GM11168 (cell line): ENCODE results near the gene KDELR3.

Experiments used
- in situ Hi-C: fragments of 300-500 bp; cut with MboI; formaldehyde crosslinking; loops from one replicate; pipeline ENCODE4 v1.12.0; 2022; ENCODE audit warnings: low sequenced_read_pairs; ENCODE audit not compliant: unreplicated experiment

KDELR3 gene

GRCh38 chr22:38467904-38468442 is at the start of gene KDELR3:
TSS of gene KDELR3 (plus strand) at chr22:38468096. CDS start at chr22:38468234, 138 bp downstream.
- in situ Hi-C loops, result no loop called here

- in situ Hi-C loops, result no loop called here
These were observed 49.3 kb upstream of the KDELR3 start for GRCh38 chr22:38418589-38418988.

- in situ Hi-C loops, result no loop called here
These were observed 48.6 kb upstream of the KDELR3 start for GRCh38 chr22:38419121-38419857.

GRCh38 chr22:38419858-38420160 is 48.1 kb upstream of the KDELR3 start:
- in situ Hi-C loops, result no loop called here

GRCh38 chr22:38420734-38421133 is 47.2 kb upstream of the KDELR3 start:
- in situ Hi-C loops, result no loop called here

- in situ Hi-C loops, result no loop called here
These were observed 45.0 kb upstream of the KDELR3 start for GRCh38 chr22:38422611-38423511.

DNA sequence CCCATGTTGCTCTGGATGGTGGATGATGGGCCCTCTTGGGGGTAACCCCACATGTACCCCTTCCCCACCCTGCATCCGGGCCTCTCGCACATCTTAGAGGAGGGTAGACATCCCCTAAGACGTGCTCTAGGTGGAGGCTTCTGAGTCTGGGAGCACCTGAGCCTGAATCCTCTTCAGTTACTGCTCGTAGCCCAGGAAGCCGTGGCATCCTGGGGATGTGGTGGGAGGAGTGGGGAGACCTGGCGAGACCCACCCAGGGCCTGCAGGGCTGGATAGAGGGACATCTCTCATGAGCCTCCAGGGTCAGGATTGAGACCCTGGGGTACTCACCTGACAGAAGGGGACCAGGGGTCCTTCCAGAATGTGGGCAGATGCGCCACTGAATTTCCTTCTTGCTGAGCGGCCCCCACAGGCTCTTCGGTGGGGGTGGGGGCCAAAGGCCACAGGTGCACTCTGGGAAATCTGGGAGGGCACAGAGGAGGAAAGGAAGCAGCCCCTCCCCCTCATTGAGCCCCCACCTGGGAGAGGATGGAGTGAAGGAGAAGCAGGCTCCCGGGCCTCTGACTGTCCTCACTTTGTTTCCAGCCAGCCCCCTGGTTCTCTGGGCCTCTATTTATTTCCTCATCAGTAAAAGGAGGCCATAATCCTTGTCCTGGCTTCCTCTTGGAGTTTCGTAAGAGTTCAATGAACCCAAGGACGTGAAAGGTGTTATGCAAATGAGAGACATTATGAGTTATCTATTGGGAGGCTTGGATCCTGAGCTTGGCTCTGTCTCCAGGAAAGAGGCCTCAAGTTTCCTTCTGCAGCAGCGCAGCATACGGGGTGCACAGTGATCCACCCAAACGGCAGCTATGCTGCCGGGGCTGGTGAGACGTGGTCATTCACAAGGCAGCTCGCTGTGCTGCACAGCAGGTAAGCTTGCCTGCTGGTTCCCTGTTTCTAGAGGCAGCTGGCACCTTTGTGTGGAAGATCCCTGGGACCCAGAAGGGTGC is 44.1 kb upstream of the KDELR3 start:
- in situ Hi-C loops, result no loop called here

DNA sequence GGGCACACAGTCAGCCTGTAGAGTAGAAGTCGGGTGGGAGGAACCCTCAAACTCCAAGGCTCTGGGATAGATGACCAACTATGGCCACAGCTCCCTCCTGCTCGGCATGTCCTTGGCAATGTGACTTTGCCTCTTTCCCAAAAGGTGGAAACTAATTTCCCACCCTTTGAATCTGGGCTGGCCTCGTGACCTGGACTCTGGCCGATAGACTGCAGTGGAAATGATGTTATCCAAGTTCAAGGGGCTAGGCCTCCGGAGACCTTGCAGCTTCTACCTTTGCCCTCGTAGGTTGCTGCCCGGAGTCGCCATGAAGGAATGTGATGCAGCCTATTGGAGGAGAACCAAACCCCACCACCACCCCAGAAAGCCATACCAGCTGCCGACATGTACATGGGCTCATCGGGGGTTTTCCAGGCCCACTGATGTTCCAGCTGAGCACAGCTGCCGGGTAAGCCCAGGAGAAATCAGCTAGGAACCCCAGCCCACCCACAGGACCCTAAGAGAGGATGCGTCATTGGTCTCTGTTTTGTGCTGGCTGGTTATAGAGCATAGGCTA is 43.3 kb upstream of the KDELR3 start:
- in situ Hi-C loops, result no loop called here

DNA sequence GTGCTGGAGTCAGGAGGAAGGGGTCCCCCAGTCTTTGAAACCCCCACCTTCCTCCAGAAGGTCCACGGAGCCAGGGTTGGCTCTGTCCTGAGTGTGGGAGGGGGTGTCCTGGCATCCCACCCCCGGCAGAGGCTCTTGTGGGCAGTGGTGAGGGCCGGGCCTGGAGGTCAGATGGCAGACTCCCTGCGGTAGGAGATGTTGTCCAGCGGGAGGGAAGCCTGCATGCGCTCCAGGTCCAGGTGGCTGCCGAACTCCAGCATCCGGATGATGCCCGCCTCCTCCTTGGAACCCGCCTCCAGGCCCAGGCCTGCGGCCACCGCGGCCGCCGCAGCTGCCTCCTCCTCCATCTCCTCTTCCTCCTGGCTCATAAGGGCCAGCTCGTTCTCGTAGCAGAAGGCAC is 41.3 kb upstream of the KDELR3 start:
- in situ Hi-C loops, result no loop called here

DNA sequence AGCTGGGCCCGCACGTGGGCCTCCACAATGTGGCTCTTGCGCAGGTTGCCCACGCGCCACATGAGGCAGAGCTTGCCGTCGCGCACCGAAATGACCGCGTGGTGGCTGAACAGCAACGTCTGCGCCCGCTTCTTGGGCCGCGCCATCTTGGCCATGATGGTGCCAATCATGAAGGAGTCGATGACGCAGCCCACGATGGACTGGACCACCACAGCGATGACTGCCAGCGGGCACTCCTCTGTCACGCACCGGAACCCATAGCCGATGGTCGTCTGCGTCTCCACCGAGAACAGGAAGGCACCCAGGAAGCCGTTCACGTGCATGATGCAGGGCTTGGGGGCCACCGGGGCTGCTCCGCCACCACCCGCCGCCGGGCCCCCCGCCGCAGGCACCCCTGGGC is 40.4 kb upstream of the KDELR3 start:
- in situ Hi-C loops, result no loop called here

GRCh38 chr22:38427940-38428339 is 40.0 kb upstream of the KDELR3 start:
- in situ Hi-C loops, result no loop called here

DNA sequence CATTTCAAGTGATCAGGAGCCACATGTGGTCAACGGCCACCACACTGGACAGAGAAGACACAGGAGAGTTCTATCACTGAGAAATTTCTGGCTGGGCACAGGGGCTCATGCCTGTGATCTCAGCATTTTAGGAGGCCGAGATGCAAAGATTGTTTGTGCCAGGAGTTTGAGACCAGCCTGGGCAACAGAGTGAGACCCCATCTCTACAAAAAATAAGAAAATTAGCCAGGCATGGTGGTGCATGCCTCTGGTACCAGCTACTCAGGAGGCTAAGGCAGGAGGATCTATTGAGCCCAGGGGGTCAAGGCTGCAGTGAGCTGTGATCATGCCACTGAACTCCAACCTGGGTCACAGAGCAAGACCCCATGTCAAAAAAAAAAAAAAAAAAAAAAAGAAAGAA is 39.2 kb upstream of the KDELR3 start:
- in situ Hi-C loops, result no loop called here

DNA sequence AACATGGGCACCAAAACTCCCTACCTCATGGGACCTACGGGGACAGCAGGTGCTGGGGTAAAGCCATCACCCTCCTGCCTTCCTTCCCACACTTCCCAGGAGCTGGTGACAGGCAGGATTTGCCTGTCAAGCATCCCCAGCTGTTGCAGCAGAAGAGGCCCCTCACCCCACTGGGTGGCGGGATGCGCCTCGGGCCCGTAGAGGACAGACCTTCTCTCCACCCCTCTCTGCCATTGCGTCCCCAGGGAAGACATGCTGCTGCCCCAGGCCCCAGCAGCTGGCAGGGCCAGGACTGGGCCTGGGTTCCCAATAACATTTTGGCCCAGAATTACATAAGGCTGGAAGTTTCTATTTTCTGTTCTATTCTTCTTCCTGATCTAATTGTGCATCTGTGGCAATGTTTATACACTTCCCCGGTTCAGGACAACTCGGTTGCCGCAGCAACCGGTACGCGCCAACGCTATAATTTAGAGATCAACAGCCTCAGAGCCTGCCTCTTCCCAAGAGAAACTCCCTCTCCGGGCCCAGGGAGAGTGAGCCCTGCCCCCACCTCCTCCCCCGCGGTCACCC is 38.3 kb upstream of the KDELR3 start:
- in situ Hi-C loops, result no loop called here

DNA sequence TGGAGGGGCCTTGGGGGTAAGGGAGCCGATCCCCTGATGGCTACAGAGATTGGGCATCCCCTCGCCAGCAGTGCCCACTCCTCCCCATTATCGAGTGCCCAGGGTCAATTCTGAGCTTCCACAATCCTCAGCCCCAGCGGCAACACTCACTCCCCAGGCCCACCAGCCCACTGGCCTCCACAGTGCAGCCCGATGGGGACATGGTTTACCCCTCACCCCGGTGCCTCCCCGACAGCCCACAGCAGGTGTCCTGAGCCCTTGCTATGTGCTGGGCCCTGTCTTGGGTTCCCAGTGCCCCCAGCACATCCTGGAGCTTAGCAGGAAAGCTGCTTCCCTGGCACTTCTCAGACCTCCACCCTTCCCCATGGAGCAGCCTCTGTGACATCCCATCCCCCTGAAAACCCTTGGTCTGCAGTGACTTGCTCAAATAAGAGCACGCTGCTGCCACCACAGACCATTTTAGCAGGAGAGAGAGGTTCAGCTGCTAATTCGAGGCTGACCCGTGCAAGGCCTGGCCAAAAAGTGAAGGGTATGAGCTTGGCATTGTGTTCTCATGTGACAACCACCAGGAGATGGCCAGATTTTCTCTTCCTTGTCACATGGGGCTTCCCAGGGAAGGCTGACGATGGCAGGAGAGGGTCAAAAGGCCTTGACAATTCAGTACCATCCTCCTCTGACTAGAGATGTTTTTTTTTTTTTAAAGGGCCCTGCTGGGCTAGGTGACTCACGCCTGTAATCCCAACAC is 36.5 kb upstream of the KDELR3 start:
- in situ Hi-C loops, result no loop called here

DNA sequence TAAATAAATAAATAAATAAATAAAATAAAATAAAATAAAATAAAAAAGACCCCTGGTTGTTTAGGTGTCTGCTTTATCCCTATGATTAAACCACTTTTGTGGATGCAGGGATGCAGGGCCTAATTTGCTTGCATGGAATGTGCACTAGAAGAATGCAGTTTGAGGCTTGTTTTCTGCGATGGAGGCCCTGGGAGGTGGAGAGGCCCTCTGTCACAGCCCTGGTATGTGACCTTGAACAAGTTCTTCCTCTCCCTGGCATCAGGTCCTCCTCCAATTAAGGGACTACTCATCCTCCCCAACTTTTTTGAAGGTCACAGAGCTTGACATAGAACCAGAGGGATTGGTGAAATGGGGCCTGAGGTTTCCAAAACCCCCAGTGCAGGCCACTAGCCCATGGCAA is 35.6 kb upstream of the KDELR3 start:
- in situ Hi-C loops, result no loop called here

GRCh38 chr22:38433871-38434270 is 34.0 kb upstream of the KDELR3 start:
- in situ Hi-C loops, result no loop called here

DNA sequence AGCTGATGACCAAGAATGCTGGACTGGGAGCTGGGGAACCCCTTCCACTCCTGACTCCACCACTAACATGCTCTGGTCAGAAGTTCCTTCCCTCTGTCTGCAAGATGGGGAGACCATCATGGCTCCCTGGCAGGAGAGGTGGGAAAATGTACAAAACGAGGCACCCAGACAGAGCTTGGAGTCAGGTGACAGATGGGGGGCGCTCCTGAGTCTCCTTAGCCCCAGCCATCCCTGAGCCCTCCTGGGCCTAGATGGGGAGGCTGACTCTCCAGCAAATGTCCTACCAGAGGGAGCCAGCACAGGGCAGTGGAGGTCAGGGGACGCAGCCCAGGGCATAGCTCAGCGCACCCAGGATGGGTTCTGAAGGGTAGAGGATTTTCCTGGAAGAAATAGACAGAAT is 32.9 kb upstream of the KDELR3 start:
- in situ Hi-C loops, result no loop called here

DNA sequence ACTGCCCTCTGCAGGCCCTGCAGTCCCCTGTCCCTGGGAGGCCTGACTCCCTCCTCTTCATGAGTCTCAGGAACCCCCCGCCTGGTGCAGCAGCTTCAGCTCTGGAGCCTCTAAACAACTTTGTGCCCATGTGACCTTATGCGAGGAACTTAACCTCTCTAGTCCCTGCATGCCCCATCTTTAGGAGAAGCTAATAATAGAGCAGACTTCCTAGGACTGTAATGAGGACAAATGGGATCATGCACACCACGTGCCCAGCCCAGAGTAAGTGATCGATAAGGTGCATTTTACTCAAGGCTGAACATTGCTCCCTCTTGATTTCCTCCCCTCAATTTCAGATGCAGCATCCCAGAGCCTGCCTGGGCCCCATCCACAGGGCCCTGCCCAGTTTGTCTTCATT is 31.9 kb upstream of the KDELR3 start:
- in situ Hi-C loops, result no loop called here
